ENCODE data around the gene B4GALNT2.
"Not testable (repeated sequence)": the region's sequence is repeated elsewhere in the genome, so short reads cannot be mapped to it uniquely, and the experiment has no call there.

B4GALNT2 gene

GRCh38 chr17:49106321-49107210, 26.0 kb upstream of the B4GALNT2 start:
- peaks cover 25% of the 10 kb centered on the region for H3K27me3 Mint-ChIP-seq
- H3K36me3 Mint-ChIP-seq (ENCODE audit: low read depth), result no peaks in the 10 kb centered on the region
- intact Hi-C loops (cut with micrococcal nuclease), result no loop called here
- no peaks in the 10 kb centered on the region for H3K4me1 Mint-ChIP-seq (ENCODE audit: low read depth)
- H3K27ac Mint-ChIP-seq, result no peak overlapping the region
- H3K9me3 Mint-ChIP-seq, result no peaks in the 10 kb centered on the region
- H3K4me3 Mint-ChIP-seq, result no peak overlapping the region

- H3K4me3 Mint-ChIP-seq, result no peak overlapping the region
- H3K36me3 Mint-ChIP-seq (ENCODE audit: low read depth), result no peaks in the 10 kb centered on the region
- H3K27me3 Mint-ChIP-seq, result peaks cover 22% of the 10 kb centered on the region
- intact Hi-C loops (cut with micrococcal nuclease), result no loop called here
- H3K9me3 Mint-ChIP-seq, result no peaks in the 10 kb centered on the region
- no peaks in the 10 kb centered on the region for H3K4me1 Mint-ChIP-seq (ENCODE audit: low read depth)
- H3K27ac Mint-ChIP-seq, result no peak overlapping the region
These were observed 25.4 kb upstream of the B4GALNT2 start for GRCh38 chr17:49107211-49107557.

GRCh38 chr17:49108318-49108717, 24.3 kb upstream of the B4GALNT2 start:
- intact Hi-C loops (cut with micrococcal nuclease), result no loop called here
- peaks cover 21% of the 10 kb centered on the region for H3K27me3 Mint-ChIP-seq
- no peak overlapping the region for H3K27ac Mint-ChIP-seq
- H3K4me3 Mint-ChIP-seq, result no peak overlapping the region
- H3K9me3 Mint-ChIP-seq, result no peaks in the 10 kb centered on the region
- no peaks in the 10 kb centered on the region for H3K4me1 Mint-ChIP-seq (ENCODE audit: low read depth)
- H3K36me3 Mint-ChIP-seq (ENCODE audit: low read depth), result no peaks in the 10 kb centered on the region

- H3K4me1 Mint-ChIP-seq (ENCODE audit: low read depth), result no peaks in the 10 kb centered on the region
- H3K4me3 Mint-ChIP-seq, result no peak overlapping the region
- intact Hi-C loops (cut with micrococcal nuclease), result no loop called here
- H3K27me3 Mint-ChIP-seq, result peaks cover 20% of the 10 kb centered on the region
- no peak overlapping the region for H3K27ac Mint-ChIP-seq
- no peaks in the 10 kb centered on the region for H3K9me3 Mint-ChIP-seq
- H3K36me3 Mint-ChIP-seq (ENCODE audit: low read depth), result no peaks in the 10 kb centered on the region
These were observed 22.1 kb upstream of the B4GALNT2 start for GRCh38 chr17:49110509-49110908.

- Mint-ChIP-seq H3K4me1 (ENCODE audit: low read depth) (no peaks in the 10 kb centered on the region), H3K27ac (no peak overlapping the region), H3K27me3 (peaks cover 18% of the 10 kb centered on the region), H3K36me3 (ENCODE audit: low read depth) (no peaks in the 10 kb centered on the region), H3K4me3 (no peak overlapping the region), H3K9me3 (no peaks in the 10 kb centered on the region)
- intact Hi-C loops (cut with micrococcal nuclease), result no loop called here
These were observed 20.6 kb upstream of the B4GALNT2 start for GRCh38 chr17:49111934-49112333.

- intact Hi-C loops (cut with micrococcal nuclease), result no loop called here
- H3K27ac Mint-ChIP-seq, result no peak overlapping the region
- H3K36me3 Mint-ChIP-seq (ENCODE audit: low read depth), result no peaks in the 10 kb centered on the region
- no peaks in the 10 kb centered on the region for H3K4me1 Mint-ChIP-seq (ENCODE audit: low read depth)
- no peak overlapping the region for H3K4me3 Mint-ChIP-seq
- peaks cover 24% of the 10 kb centered on the region for H3K27me3 Mint-ChIP-seq
- H3K9me3 Mint-ChIP-seq, result no peaks in the 10 kb centered on the region
These were observed 19.6 kb upstream of the B4GALNT2 start for GRCh38 chr17:49112936-49113335.

GRCh38 chr17:49114703-49115102, 17.9 kb upstream of the B4GALNT2 start:
- no peak overlapping the region for H3K27ac Mint-ChIP-seq

GRCh38 chr17:49117587-49118230, 14.9 kb upstream of the B4GALNT2 start:
- no peak overlapping the region for H3K4me3 Mint-ChIP-seq
- H3K9me3 Mint-ChIP-seq, result no peaks in the 10 kb centered on the region
- H3K27ac Mint-ChIP-seq, result no peak overlapping the region
- peaks cover 43% of the 10 kb centered on the region for H3K27me3 Mint-ChIP-seq
- intact Hi-C loops (cut with micrococcal nuclease), result no loop called here
- no peaks in the 10 kb centered on the region for H3K4me1 Mint-ChIP-seq (ENCODE audit: low read depth)
- no peaks in the 10 kb centered on the region for H3K36me3 Mint-ChIP-seq (ENCODE audit: low read depth)

More at GRCh38 chr17:49114703-49115102, 17.9 kb upstream of the B4GALNT2 start:
- Mint-ChIP-seq H3K4me1 (ENCODE audit: low read depth) (no peaks in the 10 kb centered on the region), H3K36me3 (ENCODE audit: low read depth) (no peaks in the 10 kb centered on the region), H3K9me3 (no peaks in the 10 kb centered on the region), H3K4me3 (no peak overlapping the region), H3K27me3 (peaks cover 26% of the 10 kb centered on the region)
- intact Hi-C loops (cut with micrococcal nuclease), result no loop called here

GRCh38 chr17:49120166-49120565, 12.4 kb upstream of the B4GALNT2 start:
- Mint-ChIP-seq H3K27ac (no peak overlapping the region), H3K27me3 (peaks cover 36% of the 10 kb centered on the region), H3K4me1 (ENCODE audit: low read depth) (no peaks in the 10 kb centered on the region), H3K9me3 (no peaks in the 10 kb centered on the region), H3K36me3 (ENCODE audit: low read depth) (no peaks in the 10 kb centered on the region), H3K4me3 (no peak overlapping the region)
- intact Hi-C loops (cut with micrococcal nuclease), result no loop called here

- no peak overlapping the region for H3K27ac Mint-ChIP-seq
- intact Hi-C loops (cut with micrococcal nuclease), result no loop called here
- H3K9me3 Mint-ChIP-seq, result no peaks in the 10 kb centered on the region
- peaks cover 32% of the 10 kb centered on the region for H3K27me3 Mint-ChIP-seq
- H3K4me1 Mint-ChIP-seq (ENCODE audit: low read depth), result no peaks in the 10 kb centered on the region
- H3K36me3 Mint-ChIP-seq (ENCODE audit: low read depth), result no peaks in the 10 kb centered on the region
- no peak overlapping the region for H3K4me3 Mint-ChIP-seq
These were observed 10.8 kb upstream of the B4GALNT2 start for GRCh38 chr17:49121696-49122292.

GRCh38 chr17:49122566-49122965, 10.0 kb upstream of the B4GALNT2 start:
- H3K27me3 Mint-ChIP-seq, result peaks cover 28% of the 10 kb centered on the region
- no peaks in the 10 kb centered on the region for H3K4me1 Mint-ChIP-seq (ENCODE audit: low read depth)
- intact Hi-C loops (cut with micrococcal nuclease), result no loop called here
- no peaks in the 10 kb centered on the region for H3K9me3 Mint-ChIP-seq
- H3K36me3 Mint-ChIP-seq (ENCODE audit: low read depth), result no peaks in the 10 kb centered on the region
- H3K27ac Mint-ChIP-seq, result no peak overlapping the region
- no peak overlapping the region for H3K4me3 Mint-ChIP-seq

- H3K27me3 Mint-ChIP-seq, result peaks cover 26% of the 10 kb centered on the region
These were observed 9.5 kb upstream of the B4GALNT2 start for GRCh38 chr17:49123061-49123460.

GRCh38 chr17:49125449-49125848, 7.1 kb upstream of the B4GALNT2 start:
- Mint-ChIP-seq H3K4me3 (no peak overlapping the region), H3K4me1 (ENCODE audit: low read depth) (no peaks in the 10 kb centered on the region), H3K9me3 (peaks cover 16% of the 10 kb centered on the region), H3K27ac (no peak overlapping the region), H3K36me3 (ENCODE audit: low read depth) (no peaks in the 10 kb centered on the region), H3K27me3 (peaks cover 36% of the 10 kb centered on the region)
- intact Hi-C loops (cut with micrococcal nuclease), result no loop called here

More at GRCh38 chr17:49123061-49123460, 9.5 kb upstream of the B4GALNT2 start:
- no peak overlapping the region for H3K27ac Mint-ChIP-seq
- H3K9me3 Mint-ChIP-seq, result no peaks in the 10 kb centered on the region
- H3K4me3 Mint-ChIP-seq, result no peak overlapping the region
- intact Hi-C loops (cut with micrococcal nuclease), result no loop called here
- H3K4me1 Mint-ChIP-seq (ENCODE audit: low read depth), result no peaks in the 10 kb centered on the region
- no peaks in the 10 kb centered on the region for H3K36me3 Mint-ChIP-seq (ENCODE audit: low read depth)

- H3K36me3 Mint-ChIP-seq (ENCODE audit: low read depth); H3K4me1 Mint-ChIP-seq (ENCODE audit: low read depth); H3K4me3 Mint-ChIP-seq; H3K27ac Mint-ChIP-seq; intact Hi-C loops (cut with micrococcal nuclease): not testable (repeated sequence)
- Mint-ChIP-seq H3K9me3 (peaks cover 16% of the 10 kb centered on the region), H3K27me3 (peaks cover 43% of the 10 kb centered on the region)
These were observed 6.2 kb upstream of the B4GALNT2 start for GRCh38 chr17:49126183-49126859.

Data from dendritic cell treated with granulocyte-macrophage colony-stimulating factor and Interleukin-4, amounts not matched to agents 40 ng/mL and 50 ng/mL, for 4 days (primary cell).